HG03159 (cell line): ENCODE data around the gene HNRNPK.
"Not testable (repeated sequence)": the region's sequence is repeated elsewhere in the genome, so short reads cannot be mapped to it uniquely, and the experiment has no call there.

ENCODE experiments used
- ATAC-seq: cut with Tn5 transposase; IDR thresholded peaks from one replicate; pipeline ENCODE4 v1.9.1; 2021; ENCODE audit warnings: mild to moderate bottlenecking, moderate library complexity; ENCODE audit not compliant: unreplicated experiment

HNRNPK gene

DNA sequence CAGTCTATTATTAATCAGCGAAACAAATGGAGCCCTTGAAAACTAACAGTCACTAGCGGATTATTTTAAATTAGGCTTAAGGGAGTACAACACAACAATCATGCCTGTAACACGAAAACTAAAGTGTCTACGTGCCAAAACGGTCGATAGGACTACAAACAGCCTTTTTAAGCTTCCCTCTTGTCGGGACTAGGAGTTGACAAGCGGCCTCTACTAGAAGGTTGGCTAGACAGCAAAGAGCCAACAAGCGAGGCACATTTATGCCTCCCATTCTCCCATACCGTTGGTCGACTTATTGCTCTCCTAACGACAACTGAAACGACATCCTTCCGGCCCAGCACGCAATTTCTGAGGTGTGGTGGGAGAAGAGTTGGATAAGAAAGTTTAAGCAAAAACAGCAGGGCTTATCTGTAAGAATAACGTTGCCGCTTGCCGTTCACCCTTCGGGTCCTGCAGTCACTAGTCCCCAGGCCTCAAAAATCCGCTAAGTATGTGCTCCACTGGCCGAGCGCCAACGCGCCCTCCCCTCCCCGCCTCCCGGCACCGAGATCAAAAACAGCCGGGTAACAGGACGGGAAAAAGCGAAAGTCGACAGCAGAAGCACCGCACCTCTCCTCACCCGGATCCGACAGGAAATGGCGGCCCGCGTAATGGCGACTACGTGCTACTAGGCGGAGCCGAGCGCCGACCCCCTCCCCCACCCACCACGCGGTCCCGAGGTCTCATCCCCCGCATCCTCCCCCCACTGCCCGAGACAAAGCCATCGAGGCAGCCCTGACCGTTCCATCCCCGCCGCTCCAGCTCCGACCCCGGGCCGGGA, 813 bp downstream of the HNRNPK start:
- ATAC-seq = peak; percentile 24

DNA sequence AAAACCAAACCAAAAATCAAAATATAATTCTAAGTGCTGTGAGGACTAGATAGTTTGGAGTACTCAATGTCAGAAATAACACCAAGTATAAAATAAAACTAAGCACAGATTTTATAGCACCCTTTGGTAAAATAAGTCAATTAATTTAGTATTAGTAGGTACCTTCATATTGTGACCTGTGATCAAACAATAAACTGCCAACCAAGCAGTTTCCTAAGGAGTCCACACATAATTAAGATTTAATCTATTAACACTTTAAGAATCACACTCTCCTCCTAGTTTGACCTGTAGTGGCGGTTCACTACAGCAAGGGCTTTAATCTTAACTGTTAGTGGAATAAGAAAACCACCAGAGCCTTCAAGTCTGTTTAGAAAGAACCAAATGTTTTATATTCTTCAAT, 2.8 kb downstream of the HNRNPK start:
- no peak for ATAC-seq

DNA sequence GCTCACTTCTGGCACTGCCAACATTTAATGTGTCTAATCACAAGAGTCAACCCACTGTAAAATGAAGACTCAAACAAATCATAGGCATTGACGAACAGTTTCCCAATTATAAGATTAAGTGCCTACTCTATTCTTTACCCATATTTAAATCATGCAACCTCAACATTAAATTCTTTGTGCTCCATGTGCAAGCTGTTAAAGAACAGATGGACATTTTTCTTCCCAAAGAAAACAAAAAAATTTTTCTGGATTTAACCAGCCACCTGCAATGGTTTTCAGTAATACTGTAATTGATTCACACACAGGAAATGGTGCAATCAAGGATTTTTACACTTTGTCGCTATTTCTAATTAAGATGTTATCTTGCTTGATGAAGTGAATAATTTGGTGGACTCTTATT, 3.6 kb downstream of the HNRNPK start:
- no peak for ATAC-seq

DNA sequence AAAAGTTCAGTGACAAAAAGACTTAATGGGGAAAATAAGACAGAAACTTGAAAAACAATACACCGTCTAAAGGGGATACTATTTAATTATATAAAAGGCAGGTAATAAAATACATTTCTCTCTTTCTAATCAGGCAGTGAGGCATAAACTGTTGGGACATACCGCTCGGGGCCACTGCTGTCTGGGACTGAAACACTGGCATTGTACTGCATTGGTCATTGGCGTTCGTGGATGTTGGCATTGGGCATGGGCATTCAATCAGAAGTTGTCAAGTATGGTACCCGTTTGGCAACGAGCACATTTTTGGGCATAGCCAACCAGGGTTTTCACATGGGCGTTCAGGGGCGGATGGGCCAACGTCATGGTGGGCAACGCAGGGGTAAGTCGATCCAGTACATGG, 4.7 kb downstream of the HNRNPK start:
- no peak for ATAC-seq

DNA sequence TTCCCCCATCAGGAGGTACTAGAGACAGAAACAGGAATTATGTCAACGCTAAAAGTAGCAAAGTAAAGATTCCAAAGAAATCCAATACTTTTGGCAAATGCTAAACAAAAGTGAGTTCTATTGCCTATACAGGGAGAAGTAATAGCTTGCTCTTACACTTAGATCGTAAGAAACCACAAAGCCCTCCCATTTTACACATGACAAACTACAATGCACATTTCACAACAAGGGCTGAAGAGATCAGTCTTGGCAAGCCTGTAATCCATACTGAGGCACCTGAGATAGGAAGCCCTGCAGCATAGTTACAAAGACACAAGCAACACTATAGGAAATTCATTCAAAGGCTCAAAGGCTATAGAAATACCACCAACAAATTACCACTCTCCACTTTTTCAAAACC, 7.7 kb downstream of the HNRNPK start:
- ATAC-seq = no peak

DNA sequence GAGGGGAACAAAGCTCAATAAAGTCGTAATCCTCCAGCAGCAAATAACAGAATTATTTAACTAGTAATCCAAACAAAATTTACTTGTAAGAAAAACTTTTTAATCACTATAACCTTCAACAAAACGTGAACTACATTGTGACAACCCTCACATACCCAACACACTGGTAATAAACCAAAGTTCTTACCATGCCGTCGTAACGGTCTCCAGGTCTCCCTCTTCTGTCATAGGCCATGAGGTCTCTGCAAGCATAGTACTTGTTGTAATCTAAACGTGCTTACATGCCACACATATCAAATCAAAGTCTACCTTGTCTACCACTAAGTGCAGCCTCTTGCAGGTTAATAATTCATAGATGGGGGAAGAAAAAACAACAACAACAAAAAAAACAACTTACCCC, 8.5 kb downstream of the HNRNPK start:
- ATAC-seq = no peak

DNA sequence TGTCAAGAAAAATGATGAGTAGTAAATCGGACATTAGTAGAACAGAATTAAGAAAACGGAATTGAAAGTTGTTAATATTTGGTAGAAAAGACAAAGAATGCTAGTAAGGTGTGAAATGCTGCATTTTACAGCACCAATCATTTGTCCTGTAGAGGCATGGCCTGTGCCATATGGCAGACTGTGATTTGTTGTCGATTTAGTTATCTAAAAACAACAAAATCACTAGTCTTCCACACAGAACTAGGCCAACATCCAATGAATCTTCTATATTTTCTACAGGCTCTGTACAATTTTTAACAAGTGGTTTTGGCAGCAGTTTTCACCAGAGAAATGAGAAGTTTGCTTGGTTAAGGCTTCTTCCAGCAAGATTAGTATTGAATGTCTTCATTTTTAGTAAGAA, 10.4 kb downstream of the HNRNPK start:
- ATAC-seq = no peak

DNA sequence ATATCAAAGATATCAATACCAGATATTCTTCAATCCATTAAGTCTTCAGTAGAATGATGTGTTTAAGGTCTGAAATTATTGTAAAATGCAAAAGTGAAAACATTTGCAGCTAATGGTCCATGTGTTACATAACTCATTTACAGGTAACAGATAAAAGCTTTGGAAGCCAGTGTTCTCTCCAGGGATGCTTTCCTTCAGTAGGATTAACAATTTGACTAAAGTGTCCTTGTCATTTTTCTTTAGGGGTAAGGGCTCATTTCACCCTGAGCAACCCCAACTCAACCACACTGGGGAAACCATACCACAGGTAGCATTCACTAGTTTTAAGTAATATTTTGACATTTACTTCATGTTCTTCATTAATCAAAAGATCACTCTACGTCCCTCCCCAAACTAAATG, 12.9 kb downstream of the HNRNPK start:
- ATAC-seq = no peak

DNA sequence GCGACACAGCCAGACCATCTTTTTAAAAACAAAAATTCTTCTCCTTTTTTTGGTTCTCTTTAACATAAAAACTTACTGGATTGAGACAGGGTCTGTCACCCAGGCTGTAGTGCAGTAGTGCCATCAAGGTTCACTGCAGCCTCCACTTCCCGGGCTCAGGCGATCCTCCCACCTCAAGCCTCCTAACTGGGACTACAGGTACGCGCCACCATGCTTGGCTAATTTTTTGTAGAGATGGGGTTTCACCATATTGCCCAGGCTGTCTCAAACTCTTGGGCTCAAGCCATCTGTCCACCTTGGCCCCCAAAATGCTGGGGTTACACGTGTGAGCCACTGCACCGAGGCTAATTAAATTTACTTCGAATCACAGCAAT, 13.8 kb downstream of the HNRNPK start:
- ATAC-seq = no peak

DNA sequence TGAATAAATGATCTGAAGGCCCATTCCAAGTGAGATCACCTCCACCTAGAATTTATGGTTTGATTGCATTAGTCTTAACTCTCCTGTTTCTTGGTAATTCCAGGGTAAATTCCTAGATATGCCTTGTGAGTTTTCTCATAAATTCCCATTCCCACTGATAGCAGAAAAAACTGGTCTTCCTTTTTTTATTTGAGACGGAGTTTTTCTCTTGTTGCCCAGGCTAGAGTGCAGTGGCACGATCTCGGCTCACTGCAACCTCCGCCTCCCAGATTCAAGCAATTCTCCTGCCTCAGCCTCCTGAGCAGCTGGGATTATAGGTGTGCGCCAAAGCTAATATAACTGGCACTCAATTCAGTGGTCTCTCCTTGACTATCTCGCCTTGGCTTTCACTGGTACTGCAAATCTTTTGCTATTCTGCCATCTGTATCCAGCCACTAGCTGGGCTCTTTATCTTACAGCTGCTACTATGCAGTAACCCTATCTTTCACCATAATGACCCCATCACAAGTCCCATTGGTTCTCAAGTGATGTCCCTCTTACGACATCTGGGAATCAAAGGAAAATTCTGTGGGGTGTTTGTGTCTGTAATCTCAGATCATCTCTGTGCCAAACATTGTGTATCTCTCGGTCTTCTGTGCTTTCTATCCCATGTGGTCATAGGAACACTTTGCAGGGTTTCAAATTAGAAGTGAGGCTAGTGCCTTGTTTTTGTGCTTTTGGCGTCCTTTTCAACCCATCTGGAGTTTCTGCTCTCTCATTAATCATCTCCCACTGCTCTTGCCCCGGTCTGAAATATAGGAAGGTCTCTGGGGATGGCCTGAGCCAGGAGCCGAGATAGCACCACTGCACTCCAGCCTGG, 14.4 kb downstream of the HNRNPK start:
- ATAC-seq = no peak

DNA sequence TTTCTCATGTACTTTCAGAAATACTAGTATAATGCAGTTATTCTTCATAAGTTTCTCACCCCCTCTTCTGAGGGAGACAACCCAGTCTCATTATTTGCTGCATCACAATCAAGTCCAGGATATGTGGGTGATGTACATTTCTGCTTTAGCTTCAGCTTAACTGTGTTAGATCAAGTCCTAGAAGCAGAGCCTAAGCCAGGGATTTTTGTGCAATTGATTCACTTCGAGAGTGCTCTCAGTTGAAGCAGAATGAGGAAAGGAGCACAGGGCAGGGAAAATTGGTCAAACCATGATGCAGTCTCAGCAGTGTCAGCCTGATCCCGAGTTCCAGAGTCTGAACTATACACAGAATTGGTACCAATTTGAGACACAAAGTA, 15.1 kb downstream of the HNRNPK start:
- no peak for ATAC-seq

DNA sequence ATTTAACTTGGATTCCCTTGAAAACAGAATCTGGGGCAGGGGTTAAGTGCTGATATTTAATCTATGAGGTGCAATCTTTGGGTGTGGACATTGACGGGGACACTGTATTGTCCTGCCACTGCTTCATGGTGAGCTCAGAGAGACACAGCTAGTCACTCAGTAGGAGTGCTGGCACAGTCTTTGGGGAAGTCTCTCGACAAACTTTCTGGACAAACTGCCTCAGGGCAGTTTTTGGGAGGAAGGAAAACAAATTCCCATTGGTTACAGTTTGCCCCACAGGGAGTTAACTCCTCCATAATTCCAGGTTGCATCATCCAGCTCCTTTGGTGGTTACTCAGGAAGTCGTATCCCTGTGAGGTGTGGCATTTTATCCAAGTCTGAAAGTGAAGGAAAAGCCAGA, 17.9 kb downstream of the HNRNPK start:
- no peak for ATAC-seq

DNA sequence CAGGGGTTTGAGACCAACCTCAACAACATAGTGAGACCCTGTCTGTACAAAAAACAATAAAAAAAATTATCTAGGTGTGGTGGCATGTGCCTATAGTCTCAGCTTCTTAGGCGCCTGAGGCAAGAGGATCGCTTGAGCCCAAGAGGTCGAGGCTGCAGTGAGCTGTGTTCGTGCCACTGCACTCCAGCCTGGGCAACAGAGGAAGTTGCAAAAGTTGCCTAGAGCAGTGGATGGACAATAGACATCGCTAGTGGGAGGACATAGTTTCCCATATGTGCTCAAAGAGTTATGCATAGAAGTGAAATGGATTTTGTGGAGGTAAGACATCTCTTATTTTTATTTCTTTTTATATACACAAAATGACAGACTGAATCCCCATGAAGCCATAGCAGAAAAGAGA, 19.0 kb downstream of the HNRNPK start:
- ATAC-seq = no peak

DNA sequence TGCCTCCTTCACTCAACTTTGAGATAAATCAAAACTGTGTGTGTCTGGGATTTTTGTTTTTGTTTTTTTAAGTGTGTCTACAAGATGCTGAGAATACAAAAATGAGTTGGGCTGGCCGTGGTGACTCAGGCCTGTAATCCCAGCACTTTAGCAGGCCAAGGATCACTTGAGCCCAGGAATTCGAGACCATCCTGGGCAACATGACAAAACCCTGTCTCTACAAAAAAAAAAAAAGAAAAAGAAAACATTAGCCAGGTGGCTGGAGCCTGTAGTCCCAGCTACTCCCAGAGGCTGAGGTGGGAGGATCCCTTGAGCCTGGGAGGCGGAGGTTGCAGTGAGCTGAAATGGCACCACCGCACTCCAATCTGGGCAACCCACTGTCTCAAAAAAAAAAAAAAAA, 21.0 kb downstream of the HNRNPK start:
- no peak for ATAC-seq

DNA sequence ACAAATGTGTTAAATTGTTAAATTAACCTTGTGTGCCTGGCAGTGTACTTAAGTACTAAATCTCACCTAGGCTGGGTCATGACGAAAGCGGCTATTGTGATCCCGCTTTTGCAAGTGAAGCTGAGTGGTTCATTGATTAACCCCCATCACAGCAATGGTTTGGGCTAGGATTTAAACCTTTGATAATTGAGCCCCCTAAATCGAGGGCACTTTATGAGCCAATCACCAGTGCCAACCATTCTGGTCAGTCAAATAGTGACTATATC, 22.8 kb downstream of the HNRNPK start:
- ATAC-seq = no peak

DNA sequence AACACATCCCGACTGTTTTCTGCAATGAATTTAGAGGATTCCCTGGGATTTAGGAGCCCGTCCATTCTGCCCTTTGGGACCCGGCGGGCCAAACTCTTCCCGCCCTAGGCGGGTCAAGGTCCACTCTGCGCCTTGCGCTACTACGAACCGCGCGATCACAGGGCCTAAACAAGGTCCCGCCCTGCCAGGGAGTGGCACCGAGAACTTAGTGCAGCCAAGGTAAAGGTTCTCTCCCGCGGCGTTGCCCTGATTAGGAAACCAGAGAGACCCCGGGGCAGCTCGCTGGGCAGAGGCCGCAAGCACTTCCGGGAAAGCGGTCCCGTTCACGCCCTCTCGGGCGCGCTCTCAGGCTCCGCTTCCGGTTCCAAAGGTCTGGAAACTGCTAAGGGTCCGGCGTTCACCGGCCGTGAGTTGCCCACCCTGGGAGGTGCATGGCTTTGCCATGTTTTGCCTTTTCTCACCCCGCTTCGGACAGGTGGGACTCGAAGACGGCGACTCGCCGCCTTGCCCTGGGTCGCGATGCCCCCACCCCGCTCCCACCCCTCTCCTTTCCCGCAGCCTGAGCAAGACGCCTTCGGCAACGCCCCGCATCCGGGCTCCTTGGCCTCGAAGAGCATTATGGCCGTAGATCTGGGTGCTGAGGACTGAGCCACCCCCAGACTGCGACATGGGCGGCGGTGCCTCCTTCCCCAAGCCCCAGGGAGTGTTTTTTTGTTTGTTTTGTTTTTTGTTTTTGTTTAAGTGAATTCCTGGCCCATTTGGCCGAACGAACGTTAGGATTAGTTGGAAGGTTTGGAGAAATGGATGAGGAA, 23.4 kb downstream of the HNRNPK start:
- peak; percentile 70 for ATAC-seq

DNA sequence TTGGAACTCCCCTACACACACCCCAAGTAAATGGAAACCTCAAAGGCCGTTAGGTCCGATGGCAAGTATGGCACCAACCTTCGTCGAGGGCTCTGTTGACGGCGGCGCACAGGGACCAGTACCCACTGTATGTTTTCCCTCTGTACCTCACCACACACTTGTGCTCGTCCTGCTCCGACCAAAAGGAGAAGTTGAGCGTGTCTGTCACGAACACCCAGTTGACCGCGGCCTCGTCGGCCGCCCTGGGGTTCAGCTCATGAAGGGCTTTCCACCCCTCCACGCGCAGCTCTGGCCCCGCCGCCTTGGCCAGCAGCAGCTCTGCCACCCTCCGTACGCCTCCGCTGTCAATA, 24.0 kb downstream of the HNRNPK start:
- peak; percentile 61 for ATAC-seq

DNA sequence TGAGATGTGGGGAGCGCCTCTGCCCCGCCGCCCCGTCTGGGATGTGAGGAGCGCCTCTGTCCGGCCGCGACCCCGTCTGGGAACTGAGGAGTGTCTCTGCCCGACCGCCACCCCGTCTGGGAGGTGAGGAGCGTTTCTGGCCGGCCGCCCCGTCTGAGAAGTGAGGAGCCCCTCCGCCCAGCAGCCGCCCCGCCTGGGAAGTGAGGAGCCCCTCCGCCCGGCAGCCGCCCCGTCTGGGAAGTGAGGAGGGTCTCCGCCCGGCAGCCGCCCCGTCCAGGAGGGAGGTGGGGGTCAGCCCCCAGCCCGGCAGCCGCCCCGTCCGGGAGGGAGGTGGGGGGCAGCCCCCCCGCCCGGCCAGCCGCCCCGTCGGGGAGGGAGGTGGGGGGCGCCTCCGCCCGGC, 31.9 kb downstream of the HNRNPK start:
- ATAC-seq = not testable (repeated sequence)

DNA sequence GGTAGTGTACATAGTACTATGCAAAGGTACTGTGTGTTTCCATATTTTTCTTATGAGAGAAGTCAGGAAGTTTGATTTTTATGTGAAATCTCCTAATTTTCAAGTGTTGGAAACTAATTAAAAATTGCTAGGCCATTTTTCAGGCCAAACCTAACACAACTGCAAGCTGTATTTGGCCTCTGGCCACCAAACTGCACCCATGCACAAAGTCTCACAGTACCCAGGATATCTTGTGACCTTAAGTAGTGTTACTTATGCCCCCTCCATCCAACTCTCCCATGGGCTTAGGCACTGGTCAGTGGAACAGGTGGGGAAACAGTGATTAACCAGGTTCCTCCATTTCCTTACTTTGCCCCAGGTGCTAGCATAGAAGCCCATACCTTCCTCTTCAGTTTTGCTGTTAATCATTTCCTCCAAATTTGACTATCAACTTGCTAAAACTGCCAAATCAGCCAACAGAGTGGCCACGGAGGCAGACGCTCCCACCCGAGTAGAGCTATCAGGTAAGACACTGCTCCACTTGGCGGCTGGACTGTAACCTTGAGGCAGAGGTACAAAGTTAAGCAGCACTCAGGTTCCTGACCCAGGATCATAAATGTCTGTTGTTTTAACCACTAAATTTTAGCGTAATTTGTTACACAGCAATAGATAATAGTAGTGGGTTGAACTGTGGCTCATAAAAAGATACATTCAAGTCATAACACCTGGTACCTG, 39.3 kb downstream of the HNRNPK start:
- ATAC-seq = no peak

DNA sequence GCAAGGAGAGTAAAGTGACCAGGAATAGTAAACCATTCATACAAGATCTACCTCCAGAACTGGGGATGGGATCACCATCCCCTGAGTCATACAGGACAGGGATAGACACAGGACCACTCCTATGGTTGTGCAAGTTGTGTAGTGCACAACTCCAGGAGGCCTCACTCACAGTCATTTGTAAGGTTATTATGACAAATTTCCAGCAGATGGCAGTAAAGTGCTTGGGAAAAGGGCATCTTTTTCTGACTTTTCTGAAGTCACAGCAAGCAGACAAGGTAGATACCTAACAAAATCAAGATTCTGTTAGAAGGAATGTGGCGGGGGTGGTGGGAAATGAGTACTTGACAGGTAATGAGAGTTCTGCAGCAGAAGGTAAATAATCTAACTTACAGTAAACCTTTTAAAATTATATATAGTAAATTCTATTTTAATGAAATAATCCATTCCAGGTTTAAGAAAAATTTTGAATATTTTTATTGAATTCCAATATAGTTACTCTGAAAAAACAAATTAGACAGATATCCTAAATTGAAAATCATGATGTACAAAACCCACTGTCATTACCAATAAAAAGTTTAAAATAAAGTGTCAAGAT, 42.1 kb downstream of the HNRNPK start:
- peak; percentile 76 for ATAC-seq

DNA sequence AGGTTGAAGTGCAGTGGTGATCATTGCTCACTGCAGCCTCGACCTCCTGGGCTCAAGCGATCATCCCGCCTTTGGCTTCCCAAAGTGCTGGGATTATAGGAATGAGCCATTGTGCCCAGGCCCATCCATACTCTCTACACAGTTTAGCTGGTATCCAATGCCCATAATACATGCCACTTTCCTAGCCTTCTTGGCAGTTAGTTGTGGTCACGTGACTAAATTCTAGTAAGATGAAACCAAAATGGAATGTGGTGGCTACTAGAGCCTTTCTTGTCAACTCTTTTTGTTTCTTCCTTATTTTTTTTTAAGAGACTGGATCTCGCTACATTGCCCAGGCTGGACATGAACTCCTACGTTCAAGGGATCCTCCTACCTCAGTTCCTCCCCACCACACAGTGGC, 43.5 kb downstream of the HNRNPK start:
- ATAC-seq = no peak
